Transverse colon (tissue), 4 donors: ENCODE data around the gene BFAR.

Source experiments
- CTCF ChIP-seq, 5 experiments: fragments of 200-600 bp in 3 of 5; fragments of 450-650 bp in 2 of 5; sonication (generic) in 3 of 5; IDR thresholded peaks; 1 replicate in 2 of 5; 2 replicates in 3 of 5; pipeline ENCODE4 v1.5.1; 2016 to 2017; ENCODE audit warnings: antibody characterized with exemption in 5 of 5, inconsistent platforms in 3 of 5, mild to moderate bottlenecking in 2 of 5, moderate library complexity in 1 of 5
- EP300 ChIP-seq: sonication (generic); formaldehyde crosslinking; IDR thresholded peaks from one replicate; pipeline ENCODE4 v1.6.1; 2017; ENCODE audit warnings: antibody characterized with exemption, low read depth
- POLR2A ChIP-seq: fragments of 450-650 bp; IDR thresholded peaks from one replicate; pipeline ENCODE4 v1.6.1; 2016; ENCODE audit warnings: antibody characterized with exemption, mild to moderate bottlenecking, moderate library complexity
- POLR2AphosphoS5 ChIP-seq, 3 donors: sonication (generic); formaldehyde crosslinking; IDR thresholded peaks; one replicate each; pipeline ENCODE4 v1.6.1; 2016; ENCODE audit warnings: antibody characterized with exemption in 3 of 3

GRCh38 chr16:14608111-14608566 is 24.6 kb upstream of the BFAR start:
- no peak for TF ChIP-seq CTCF (IDR thresholded peaks at IDR 0.05)
- TF ChIP-seq POLR2A, result no peak
- TF ChIP-seq POLR2AphosphoS5 (IDR thresholded peaks at IDR 0.05), result no peak
- no peak for TF ChIP-seq EP300
